ENCODE data around the gene CYBB.

GRCh38 chrX:37781081-37781480 is 1.2 kb downstream of the CYBB start:
- TF ChIP-seq POLR2A (IDR thresholded peaks at IDR 0.05), result no peak
- TF ChIP-seq CTCF (IDR thresholded peaks at IDR 0.05), result no peak
- TF ChIP-seq POLR2AphosphoS5 (IDR thresholded peaks at IDR 0.05), result no peak
